GM23338 (cell line): ENCODE results near the gene ROPN1L. TPM values are rescaled to one million over a fixed set of nuclear protein-coding genes. Genes with fewer than 3 reads are reported as not detected.

Experiments used
- ATAC-seq: fragments of 200-7000 bp; cut with Tn5 transposase; 3 replicates; pipeline ENCODE4 v1.9.1; 2020
- DNase-seq: peaks from one replicate; pipeline ENCODE4 v3.0.0-alpha.2; 2015; ENCODE audit warnings: low spot score
- H2AFZ ChIP-seq: fragments of 200-600 bp; sonication (generic); 2 replicates; pipeline ENCODE4 v1.8.0; 2016; ENCODE audit warnings: antibody characterized with exemption, mild to moderate bottlenecking, moderate library complexity
- H3F3A ChIP-seq: fragments of 200-600 bp; sonication (generic); replicated peaks from 2 replicates; pipeline ENCODE4 v1.8.0; 2017; ENCODE audit warnings: antibody characterized with exemption, mixed run types, low read depth
- H3K27ac ChIP-seq: fragments of 200-600 bp; sonication (generic); 2 replicates; pipeline ENCODE4 v1.6.1; 2016; ENCODE audit warnings: low read depth
- H3K27me3 ChIP-seq: fragments of 200-600 bp; sonication (generic); 2 replicates; pipeline ENCODE4 v1.8.0; 2016; ENCODE audit warnings: mild to moderate bottlenecking, mixed run types, moderate library complexity; ENCODE audit not compliant: insufficient read depth
- H3K36me3 ChIP-seq: fragments of 200-600 bp; sonication (generic); 2 replicates; pipeline ENCODE4 v1.8.0; 2016; ENCODE audit warnings: mild to moderate bottlenecking; ENCODE audit not compliant: insufficient read depth
- H3K4me1 ChIP-seq: fragments of 200-600 bp; sonication (generic); 2 replicates; pipeline ENCODE4 v1.8.0; 2016; ENCODE audit warnings: mild to moderate bottlenecking, moderate library complexity; ENCODE audit not compliant: insufficient read depth
- H3K4me2 ChIP-seq: fragments of 200-600 bp; sonication (generic); 2 replicates; pipeline ENCODE4 v1.7.1; 2017; ENCODE audit warnings: mixed run types
- H3K4me3 ChIP-seq: fragments of 200-600 bp; sonication (generic); 2 replicates; pipeline ENCODE4 v1.6.1; 2016; ENCODE audit warnings: mixed run types
- H3K79me2 ChIP-seq: fragments of 200-600 bp; sonication (generic); replicated peaks from 2 replicates; pipeline ENCODE4 v1.8.0; 2017; ENCODE audit warnings: mild to moderate bottlenecking; ENCODE audit not compliant: insufficient read depth
- H3K9me2 ChIP-seq: fragments of 200-600 bp; sonication (generic); 2 replicates; pipeline ENCODE4 v1.8.0; 2017; ENCODE audit not compliant: insufficient read depth
- H4K20me1 ChIP-seq: fragments of 200-600 bp; sonication (generic); replicated peaks from 2 replicates; pipeline ENCODE4 v1.8.0; 2017; ENCODE audit warnings: mild to moderate bottlenecking; ENCODE audit not compliant: insufficient read depth
- H3K27ac Mint-ChIP-seq: 2 replicates; pipeline ENCODE4 v1.8.0; 2020; ENCODE audit warnings: inconsistent platforms, mild to moderate bottlenecking, moderate library complexity, mixed read lengths
- H3K27me3 Mint-ChIP-seq: 3 replicates; pipeline ENCODE4 v1.8.0; 2022; ENCODE audit warnings: low read depth, mild to moderate bottlenecking, moderate library complexity, mixed read lengths, inconsistent platforms; ENCODE audit not compliant: insufficient read depth, poor library complexity
- H3K36me3 Mint-ChIP-seq: 3 replicates; pipeline ENCODE4 v1.8.0; 2021; ENCODE audit warnings: low read depth, mild to moderate bottlenecking, inconsistent platforms, moderate library complexity, mixed read lengths
- H3K4me1 Mint-ChIP-seq: 3 replicates; pipeline ENCODE4 v1.8.0; 2020; ENCODE audit warnings: mild to moderate bottlenecking, inconsistent platforms, mixed read lengths
- H3K4me3 Mint-ChIP-seq: 3 replicates; pipeline ENCODE4 v1.8.0; 2021; ENCODE audit warnings: moderate library complexity, mild to moderate bottlenecking, inconsistent platforms, mixed read lengths
- H3K9me3 Mint-ChIP-seq: 3 replicates; pipeline ENCODE4 v1.8.0; 2020; ENCODE audit warnings: moderate library complexity, mild to moderate bottlenecking, inconsistent platforms, mixed read lengths
- CREB1 ChIP-seq: fragments of 250-450 bp; sonication (Bioruptor Pico); IDR thresholded peaks from 2 replicates; pipeline ENCODE4 v1.5.0; 2020; ENCODE audit warnings: low read depth, mild to moderate bottlenecking, moderate library complexity
- CTCF ChIP-seq, 2 experiments: fragments of 200-600 bp in 1 of 2; sonication (generic) in 1 of 2; conservative IDR thresholded peaks; 2 replicates each; pipeline versions ENCODE4 v1.5.1 to v1.6.1; 2016 to 2017; ENCODE audit warnings: antibody characterized with exemption in 2 of 2, low read depth in 2 of 2, mild to moderate bottlenecking in 2 of 2, moderate library complexity in 1 of 2
- ETS1 ChIP-seq: IDR thresholded peaks from 2 replicates; pipeline ENCODE4 v1.6.1; 2016; ENCODE audit warnings: antibody characterized with exemption
- EZH2 ChIP-seq: fragments of 200-600 bp; sonication (generic); IDR thresholded peaks from one replicate; pipeline ENCODE4 v1.8.0; 2017; ENCODE audit warnings: antibody characterized with exemption, mild to moderate bottlenecking, low read depth; ENCODE audit not compliant: unreplicated experiment
- EZH2phosphoT487 ChIP-seq: fragments of 200-600 bp; sonication (generic); IDR thresholded peaks from one replicate; pipeline ENCODE4 v1.8.1; 2018; ENCODE audit warnings: antibody characterized with exemption; ENCODE audit not compliant: unreplicated experiment
- JUNB ChIP-seq: IDR thresholded peaks from one replicate; pipeline ENCODE4 v1.6.1; 2016; ENCODE audit warnings: antibody characterized with exemption; ENCODE audit not compliant: unreplicated experiment
- NANOG ChIP-seq: IDR thresholded peaks from 2 replicates; pipeline ENCODE4 v1.6.1; 2016; ENCODE audit warnings: antibody characterized with exemption, borderline replicate concordance
- POLR2AphosphoS5 ChIP-seq: IDR thresholded peaks from 2 replicates; pipeline ENCODE4 v1.6.1; 2016; ENCODE audit warnings: antibody characterized with exemption, low read depth
- STAT1 ChIP-seq: IDR thresholded peaks from one replicate; pipeline ENCODE4 v1.6.1; 2016; ENCODE audit warnings: antibody characterized with exemption; ENCODE audit not compliant: unreplicated experiment
- ZNF114 ChIP-seq: fragments of 250-450 bp; sonication (Bioruptor Pico); IDR thresholded peaks from 2 replicates; pipeline ENCODE4 v1.5.0; 2020; ENCODE audit warnings: mild to moderate bottlenecking, moderate library complexity
- ZNF331 ChIP-seq: fragments of 250-450 bp; sonication (Bioruptor Pico); IDR thresholded peaks from 2 replicates; pipeline ENCODE4 v1.5.0; 2020; ENCODE audit warnings: low read depth, mild to moderate bottlenecking, moderate library complexity
- ZNF462 ChIP-seq: fragments of 250-450 bp; sonication (Bioruptor Pico); IDR thresholded peaks from 2 replicates; pipeline ENCODE4 v1.5.0; 2020; ENCODE audit warnings: mild to moderate bottlenecking, moderate library complexity
- polyA plus RNA-seq: library from polyadenylated mRNA; unstranded; fragments of >200 nt; fragmentation: Nextera tagmentation; extraction: Ambion mirVana; gene quantifications from 2 replicates; pipeline ENCODE4 v1.2.1, GENCODE V29; 2016
- total RNA-seq: library from RNA; depleted of rRNA; stranded (reverse); fragments of >200 nt; shearing (Covaris generic); gene quantifications from 2 replicates; pipeline ENCODE4 v1.2.3, GENCODE V29; 2014
- TF ChIP-seq, protein P1 (sequence below): IDR thresholded peaks from one replicate; pipeline ENCODE4 v1.6.1; 2018; ENCODE audit warnings: antibody characterized with exemption; ENCODE audit not compliant: unreplicated experiment

Gene ROPN1L
- total and polyA plus RNA-seq, 2 experiments from 2014 or later, result 0.57 TPM; not detected in 1

DNA sequence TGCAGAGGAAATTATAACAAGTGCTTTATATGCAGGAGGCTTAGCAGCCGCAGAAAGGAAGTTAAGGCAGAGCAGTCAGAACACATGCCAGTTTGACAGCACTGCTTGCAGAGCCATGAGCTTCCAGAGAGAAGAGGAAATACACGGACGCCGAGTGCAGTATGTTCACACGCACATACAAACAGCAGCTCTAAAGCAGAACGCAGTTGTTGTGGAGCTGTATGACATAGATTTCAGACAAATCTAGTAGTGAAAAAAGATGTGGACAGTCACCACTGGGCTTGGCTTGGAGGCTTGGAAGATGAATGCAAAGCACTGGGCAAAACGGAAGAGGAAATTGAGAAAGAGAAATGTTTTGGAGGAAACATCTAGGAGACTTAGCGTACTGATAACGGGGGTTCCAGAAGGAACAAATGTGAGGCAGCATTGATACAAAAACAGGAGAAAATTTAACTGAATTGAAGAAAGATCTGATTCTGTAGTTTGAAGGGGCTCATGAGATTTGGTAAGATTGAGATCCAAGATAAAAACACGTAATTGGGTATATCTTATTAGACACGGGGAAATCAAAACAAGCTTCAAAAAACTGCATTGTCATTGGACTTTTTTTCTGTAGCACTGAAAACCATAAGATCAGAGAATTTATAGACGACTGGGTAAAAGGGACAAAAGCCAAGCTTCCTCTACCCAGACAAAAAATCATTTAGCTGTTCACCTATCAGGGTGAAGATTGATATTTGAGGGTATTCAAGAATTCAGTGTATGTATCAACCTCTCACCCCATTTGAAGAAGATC is 19.6 kb upstream of the ROPN1L start:
- Histone ChIP-seq H4K20me1 (no peaks in the 10 kb centered on the region), H3K27ac (peak overlapping the region; percentile 58; the same call in 1 of the 2 replicates), H3K27me3 (no peaks in the 10 kb centered on the region), H3K4me3 (no peak overlapping the region), H3K9me2 (no peaks in the 10 kb centered on the region), H3K36me3 (peaks cover 48% of the 10 kb centered on the region), H3K79me2 (no peaks in the 10 kb centered on the region), H3F3A (no peaks in the 10 kb centered on the region), H3K4me1 (peaks cover 15% of the 10 kb centered on the region), H2AFZ (no peak overlapping the region), H3K4me2 (peak overlapping the region; percentile 41)
- Mint-ChIP-seq H3K4me1 (peaks cover 19% of the 10 kb centered on the region), H3K27me3 (no peaks in the 10 kb centered on the region), H3K4me3 (no peak overlapping the region), H3K27ac (peak overlapping the region; percentile 77), H3K9me3 (no peaks in the 10 kb centered on the region), H3K36me3 (peaks cover 43% of the 10 kb centered on the region)
- no peak for DNase-seq
- no peak for ATAC-seq
- TF ChIP-seq EZH2 (no peak), ZNF331 (CRISPR knock-in tag) (no peak), JUNB (no peak), ZNF114 (CRISPR knock-in tag) (no peak), POLR2AphosphoS5 (no peak), EZH2phosphoT487 (no peak), ETS1 (no peak), ZNF462 (CRISPR knock-in tag) (no peak), CTCF (conservative IDR thresholded peaks at IDR 0.05; ENCODE audit: low read depth in 2 of 2) (no peak), NANOG (no peak), STAT1 (no peak), CREB1 (CRISPR knock-in tag) (no peak)
- TF ChIP-seq, protein P1, sequence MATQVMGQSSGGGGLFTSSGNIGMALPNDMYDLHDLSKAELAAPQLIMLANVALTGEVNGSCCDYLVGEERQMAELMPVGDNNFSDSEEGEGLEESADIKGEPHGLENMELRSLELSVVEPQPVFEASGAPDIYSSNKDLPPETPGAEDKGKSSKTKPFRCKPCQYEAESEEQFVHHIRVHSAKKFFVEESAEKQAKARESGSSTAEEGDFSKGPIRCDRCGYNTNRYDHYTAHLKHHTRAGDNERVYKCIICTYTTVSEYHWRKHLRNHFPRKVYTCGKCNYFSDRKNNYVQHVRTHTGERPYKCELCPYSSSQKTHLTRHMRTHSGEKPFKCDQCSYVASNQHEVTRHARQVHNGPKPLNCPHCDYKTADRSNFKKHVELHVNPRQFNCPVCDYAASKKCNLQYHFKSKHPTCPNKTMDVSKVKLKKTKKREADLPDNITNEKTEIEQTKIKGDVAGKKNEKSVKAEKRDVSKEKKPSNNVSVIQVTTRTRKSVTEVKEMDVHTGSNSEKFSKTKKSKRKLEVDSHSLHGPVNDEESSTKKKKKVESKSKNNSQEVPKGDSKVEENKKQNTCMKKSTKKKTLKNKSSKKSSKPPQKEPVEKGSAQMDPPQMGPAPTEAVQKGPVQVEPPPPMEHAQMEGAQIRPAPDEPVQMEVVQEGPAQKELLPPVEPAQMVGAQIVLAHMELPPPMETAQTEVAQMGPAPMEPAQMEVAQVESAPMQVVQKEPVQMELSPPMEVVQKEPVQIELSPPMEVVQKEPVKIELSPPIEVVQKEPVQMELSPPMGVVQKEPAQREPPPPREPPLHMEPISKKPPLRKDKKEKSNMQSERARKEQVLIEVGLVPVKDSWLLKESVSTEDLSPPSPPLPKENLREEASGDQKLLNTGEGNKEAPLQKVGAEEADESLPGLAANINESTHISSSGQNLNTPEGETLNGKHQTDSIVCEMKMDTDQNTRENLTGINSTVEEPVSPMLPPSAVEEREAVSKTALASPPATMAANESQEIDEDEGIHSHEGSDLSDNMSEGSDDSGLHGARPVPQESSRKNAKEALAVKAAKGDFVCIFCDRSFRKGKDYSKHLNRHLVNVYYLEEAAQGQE, result no peak
